ENCODE results near the gene DTNB. TPM values are rescaled to one million over a fixed set of nuclear protein-coding genes. Genes with fewer than 3 reads are reported as not detected.

The DTNB gene
- total and polyA plus RNA-seq, 2 donors (not counting 3 experiments of a cell fraction or from before 2014, with no cell fraction given) = 11.5 to 17.0 TPM

GRCh38 chr2:25544445-25544844, 128.9 kb downstream of the DTNB start:
- dilution Hi-C loops (cut with MboI; ENCODE audit: extremely low pct_ligation_motif_present, low sequenced_read_pairs) = no loop called here
- DNase-seq (ENCODE audit: low read depth, low spot score) (no peak), FAIRE-seq (no peak)
- Histone ChIP-seq H3K9me1 (replicated peaks; ENCODE audit: control insufficient read depth, extremely low read depth, insufficient read depth, low read length) (no peaks in the 10 kb centered on the region), H3K79me2 (ENCODE audit: control insufficient read depth, insufficient read depth, low read length) (no peaks in the 10 kb centered on the region), H3K27ac (ENCODE audit: insufficient read depth, low read depth, low read length) (no peak overlapping the region), H3K4me1 (ENCODE audit: control insufficient read depth, extremely low read depth, insufficient read depth, low read length) (no peaks in the 10 kb centered on the region), H3K9me3 (replicated peaks; ENCODE audit: control insufficient read depth, insufficient read depth, low read length) (no peaks in the 10 kb centered on the region), H2AFZ (ENCODE audit: low read depth, low read length) (no peak overlapping the region), H3K4me2 (ENCODE audit: insufficient read depth, low read length) (no peak overlapping the region), H3K27me3 (ENCODE audit: control insufficient read depth in 2 of 2, insufficient read depth in 2 of 2, low read length in 2 of 2) (no peaks in the 10 kb centered on the region), H3K4me3 (replicated peaks in 1 of 3; ENCODE audit: insufficient read depth in 1 of 3, low read depth in 1 of 3, low read length in 3 of 3) (no peak overlapping the region), H4K20me1 (replicated peaks; ENCODE audit: control insufficient read depth, extremely low read depth, insufficient read depth, low read length) (no peaks in the 10 kb centered on the region), H3K9ac (replicated peaks; ENCODE audit: extremely low read depth, insufficient read depth, low read length) (no peak overlapping the region), H3K36me3 (ENCODE audit: control insufficient read depth in 2 of 2, extremely low read depth in 1 of 2, insufficient read depth in 2 of 2, low read length in 2 of 2) (no peaks in the 10 kb centered on the region)
- intact Hi-C loops (cut with micrococcal nuclease) = no loop called here
- BruUV-seq (replicated peaks) = no TSS peak
- no peak for TF ChIP-seq GATA2 (IDR thresholded peaks at IDR 0.05; ENCODE audit: insufficient read depth, insufficient read length, low read depth, low read length)
- no peak for TF ChIP-seq CTCF (IDR thresholded peaks at IDR 0.05; ENCODE audit: extremely low read depth in 1 of 2, insufficient read depth in 1 of 2, low read depth in 1 of 2, low read length in 2 of 2)
- no peak for TF ChIP-seq POLR2AphosphoS5 (IDR thresholded peaks at IDR 0.05; ENCODE audit: insufficient read depth, low read depth, low read length)
- no peak for TF ChIP-seq JUN (IDR thresholded peaks at IDR 0.05; ENCODE audit: borderline replicate concordance, insufficient read depth, insufficient read length, low read depth)
- ChIA-PET POLR2A (no interaction called here), CTCF (interaction anchor here (1.0 to 1.9 kb wide), 3 partner anchors 22 to 182 kb away, joined by 3 to 8 read pairs (median 3); no protein-coding TSS in a partner anchor)

GRCh38 chr2:25543939-25544338, 129.4 kb downstream of the DTNB start:
- intact Hi-C loops (cut with micrococcal nuclease) (no loop called here), dilution Hi-C loops (cut with MboI; ENCODE audit: extremely low pct_ligation_motif_present, low sequenced_read_pairs) (no loop called here)
- H3K79me2 ChIP-seq (ENCODE audit: control insufficient read depth, insufficient read depth, low read length) = no peaks in the 10 kb centered on the region
- no peak overlapping the region for H3K27ac ChIP-seq (ENCODE audit: insufficient read depth, low read depth, low read length)
- no peak overlapping the region for H3K4me3 ChIP-seq (replicated peaks in 1 of 3; ENCODE audit: insufficient read depth in 1 of 3, low read depth in 1 of 3, low read length in 3 of 3)
- no peak for TF ChIP-seq EZH2 (IDR thresholded peaks at IDR 0.05; ENCODE audit: borderline replicate concordance, low read depth, low read length, severe bottlenecking)
- TF ChIP-seq POLR2A (IDR thresholded peaks at IDR 0.05; ENCODE audit: low read depth, low read length) = no peak
- no peak for TF ChIP-seq MAX (IDR thresholded peaks at IDR 0.05; ENCODE audit: insufficient read depth, insufficient read length)
- no peak for TF ChIP-seq JUN (IDR thresholded peaks at IDR 0.05; ENCODE audit: borderline replicate concordance, insufficient read depth, insufficient read length, low read depth)
- no peak for TF ChIP-seq GATA2 (IDR thresholded peaks at IDR 0.05; ENCODE audit: insufficient read depth, insufficient read length, low read depth, low read length)
- no peak for TF ChIP-seq CTCF (IDR thresholded peaks at IDR 0.05; ENCODE audit: extremely low read depth in 1 of 2, insufficient read depth in 1 of 2, low read depth in 1 of 2, low read length in 2 of 2)
- TF ChIP-seq MYC (IDR thresholded peaks at IDR 0.05; ENCODE audit: low read depth, low read length) = no peak
- no peak for TF ChIP-seq POLR2AphosphoS5 (IDR thresholded peaks at IDR 0.05; ENCODE audit: insufficient read depth, low read depth, low read length)
- no peak for TF ChIP-seq FOS (IDR thresholded peaks at IDR 0.05; ENCODE audit: borderline replicate concordance, insufficient read depth, low read length)
- ChIA-PET POLR2A (no interaction called here), CTCF (interaction anchor here (1.0 to 1.9 kb wide), 3 partner anchors 23 to 182 kb away, joined by 3 to 8 read pairs (median 3); no protein-coding TSS in a partner anchor)
- no peaks in the 10 kb centered on the region for H3K4me1 ChIP-seq (ENCODE audit: control insufficient read depth, extremely low read depth, insufficient read depth, low read length)
- H4K20me1 ChIP-seq (replicated peaks; ENCODE audit: control insufficient read depth, extremely low read depth, insufficient read depth, low read length) = no peaks in the 10 kb centered on the region
- H3K4me2 ChIP-seq (ENCODE audit: insufficient read depth, low read length) = no peak overlapping the region
- no peaks in the 10 kb centered on the region for H3K9me1 ChIP-seq (replicated peaks; ENCODE audit: control insufficient read depth, extremely low read depth, insufficient read depth, low read length)
- FAIRE-seq (no peak), DNase-seq (ENCODE audit: low read depth, low spot score) (no peak)
- no peak overlapping the region for H2AFZ ChIP-seq (ENCODE audit: low read depth, low read length)
- no peak overlapping the region for H3K9ac ChIP-seq (replicated peaks; ENCODE audit: extremely low read depth, insufficient read depth, low read length)
- H3K36me3 ChIP-seq (ENCODE audit: control insufficient read depth in 2 of 2, extremely low read depth in 1 of 2, insufficient read depth in 2 of 2, low read length in 2 of 2) = no peaks in the 10 kb centered on the region
- no TSS peak for BruUV-seq (replicated peaks)
- no peaks in the 10 kb centered on the region for H3K27me3 ChIP-seq (ENCODE audit: control insufficient read depth in 2 of 2, insufficient read depth in 2 of 2, low read length in 2 of 2)
- no peaks in the 10 kb centered on the region for H3K9me3 ChIP-seq (replicated peaks; ENCODE audit: control insufficient read depth, insufficient read depth, low read length)
